SK-N-MC (cell line): Measurements from ENCODE around the gene NEK11.

Experiments
- EZH2 ChIP-seq: fragments of 200-600 bp; sonication (generic); IDR thresholded peaks from one replicate; pipeline ENCODE4 v1.6.1; 2017; ENCODE audit warnings: antibody characterized with exemption
- FOXP2 ChIP-seq: optimal IDR thresholded peaks from 2 replicates; pipeline ENCODE3; 2011; ENCODE audit warnings: mild to moderate bottlenecking, moderate library complexity; ENCODE audit not compliant: insufficient read depth; ENCODE audit errors: extremely low read length, control extremely low read depth
- POLR2AphosphoS5 ChIP-seq: IDR thresholded peaks from 2 replicates; pipeline ENCODE4 v1.6.1; 2012; ENCODE audit warnings: mild to moderate bottlenecking, low read depth, low read length, borderline replicate concordance

- TF ChIP-seq POLR2AphosphoS5 (no peak), EZH2 (no peak), FOXP2 (no peak)
Observed at GRCh38 chr3:131250466-131250865, 223.8 kb downstream of the NEK11 start.
